Measurements from ENCODE around the gene DERA.
"Not testable (repeated sequence)": the region's sequence is repeated elsewhere in the genome, so short reads cannot be mapped to it uniquely, and the experiment has no call there.

The DERA gene

DNA sequence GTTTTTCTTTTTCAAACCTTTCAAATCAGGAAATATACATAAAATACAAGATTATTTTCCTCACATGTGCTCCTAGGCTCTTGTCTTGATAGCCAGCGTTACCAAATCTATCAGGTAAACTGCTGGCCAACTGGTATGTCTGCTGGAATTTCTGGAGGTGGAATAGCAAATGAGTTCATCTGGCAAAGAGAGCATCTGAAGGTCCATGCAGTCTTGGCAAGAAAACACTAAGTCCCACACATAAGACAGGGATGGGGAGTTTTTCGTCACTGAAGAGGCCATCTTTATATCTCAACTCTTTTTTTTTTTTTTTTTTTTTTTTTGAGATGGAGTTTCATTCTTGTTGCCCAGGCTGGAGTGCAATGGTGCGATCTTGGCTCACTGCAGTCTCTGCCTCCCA, 60.1 kb downstream of the DERA start:
- DNase-seq = no peak

DNA sequence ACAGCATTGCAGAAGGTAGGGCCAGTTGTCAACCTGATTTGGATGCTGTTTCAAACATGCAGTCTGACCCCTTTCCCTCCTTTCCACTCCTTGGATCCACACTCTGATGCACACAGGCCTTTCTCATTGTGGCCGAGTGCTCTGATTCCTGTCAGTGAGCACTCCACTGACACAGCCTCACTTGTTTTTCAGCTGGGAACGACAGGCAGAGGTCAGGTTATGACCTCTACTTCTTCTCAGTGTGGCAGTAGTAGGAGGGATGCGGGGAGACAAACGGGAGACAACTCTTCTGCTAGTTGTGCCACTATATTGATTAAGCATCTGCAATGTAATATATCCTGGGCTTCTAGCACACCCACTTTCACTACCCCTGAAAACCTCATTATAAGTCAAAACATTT, 61.8 kb downstream of the DERA start:
- DNase-seq = no peak

DNA sequence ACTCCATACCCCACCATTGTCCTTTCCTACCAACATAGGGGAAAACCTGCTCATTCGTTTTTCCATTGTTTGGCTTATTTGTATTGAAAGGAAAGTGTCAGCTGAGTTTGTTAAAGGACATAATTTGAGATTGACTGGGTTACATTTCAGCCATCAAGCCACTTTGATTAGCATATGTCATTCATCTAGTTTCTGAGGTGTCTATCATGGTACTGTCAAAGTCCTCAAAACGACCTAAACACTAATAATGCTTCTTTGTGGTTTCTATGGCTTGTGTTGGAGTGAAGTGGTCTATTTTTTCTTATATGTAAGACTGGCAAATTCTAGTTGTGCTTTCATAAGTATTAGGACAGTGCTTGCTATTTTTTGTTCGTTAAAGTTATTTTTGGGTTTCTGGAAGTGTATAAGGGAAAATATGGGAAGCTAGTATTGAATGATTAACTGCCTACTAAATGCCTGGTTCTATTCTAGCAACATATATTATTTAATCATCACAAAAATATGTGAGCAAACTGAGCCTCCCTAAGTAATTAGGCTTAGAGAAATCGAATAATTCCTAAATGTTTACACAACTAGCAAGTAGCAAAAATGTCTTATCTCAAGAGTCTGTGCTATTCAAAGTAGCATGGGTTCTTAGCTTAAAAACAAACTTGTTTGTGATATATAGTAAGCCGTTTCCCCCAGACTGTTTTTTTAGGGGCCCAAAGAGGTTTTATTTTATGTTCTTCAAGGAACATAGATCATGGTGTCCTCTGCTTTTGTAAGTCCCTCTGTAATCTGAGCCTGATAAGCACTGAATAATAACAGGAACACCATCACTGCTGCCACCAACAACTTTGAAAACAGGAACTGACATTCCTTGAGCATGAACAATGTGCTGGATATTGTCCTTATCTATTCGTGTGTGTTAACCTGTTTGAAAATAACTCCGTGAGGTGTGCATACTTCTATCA, 67.1 kb downstream of the DERA start:
- no peak for DNase-seq

DNA sequence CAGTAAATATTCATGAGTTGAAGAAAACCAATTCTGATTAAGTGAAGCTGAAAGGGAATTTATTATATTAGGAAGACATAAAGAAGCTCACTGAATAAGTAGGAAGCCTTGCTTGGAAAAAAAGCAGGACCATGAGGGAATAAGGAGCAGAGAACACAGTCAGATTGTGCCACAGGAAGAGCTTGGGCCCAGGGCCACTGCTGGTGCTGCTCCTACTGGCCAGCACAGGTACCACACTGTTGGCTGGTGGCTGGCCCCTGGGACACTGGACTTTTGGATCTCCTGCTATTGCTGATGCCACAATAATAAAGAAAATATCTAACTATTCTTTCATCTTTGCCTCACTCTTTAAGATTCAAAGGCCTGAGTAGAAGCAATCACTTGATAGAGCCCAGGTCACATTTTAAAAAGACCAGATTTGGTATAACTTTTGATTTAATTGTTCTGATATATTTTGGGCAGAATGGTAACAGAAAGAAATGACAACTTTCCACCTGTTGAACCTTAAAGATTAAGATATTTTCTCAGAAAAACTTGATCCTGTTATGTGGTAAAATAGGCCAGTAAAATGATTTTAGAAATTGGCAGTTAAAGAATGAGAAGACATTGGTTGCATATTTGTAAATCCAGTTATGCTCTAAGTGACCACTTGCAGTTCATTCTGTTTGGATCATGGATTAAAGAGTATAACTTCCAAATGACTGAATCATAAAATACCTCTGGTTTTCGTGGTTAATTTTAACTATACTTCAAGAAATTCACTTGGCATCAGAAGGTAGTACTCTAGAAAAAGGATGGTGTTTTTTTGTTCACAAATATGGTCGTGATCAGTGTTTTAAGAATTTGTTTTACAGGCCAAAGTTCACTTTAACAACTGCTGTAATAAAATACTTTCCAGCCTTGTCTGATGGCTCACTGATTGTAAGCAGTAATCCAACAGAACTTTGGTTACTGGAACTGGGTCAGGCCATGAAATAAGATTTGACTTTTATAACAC, 68.3 kb downstream of the DERA start:
- no peak for DNase-seq

DNA sequence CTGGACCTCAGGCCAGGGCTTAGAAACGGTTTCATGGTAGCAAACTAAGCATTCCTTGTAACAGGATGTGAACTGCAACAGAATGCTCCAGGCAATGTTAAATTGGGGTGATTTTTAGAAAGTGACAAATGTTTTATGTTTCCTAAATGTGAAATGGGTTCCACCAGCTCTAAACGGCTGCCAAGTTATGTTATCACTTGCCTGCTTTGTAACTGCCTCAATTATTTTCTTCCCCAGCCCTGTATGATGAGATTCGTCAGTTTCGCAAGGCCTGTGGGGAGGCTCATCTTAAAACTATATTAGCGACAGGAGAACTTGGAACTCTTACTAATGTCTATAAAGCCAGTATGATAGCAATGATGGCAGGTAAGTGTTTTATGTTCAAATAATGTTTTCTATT, 70.9 kb downstream of the DERA start:
- no peak for DNase-seq

DNA sequence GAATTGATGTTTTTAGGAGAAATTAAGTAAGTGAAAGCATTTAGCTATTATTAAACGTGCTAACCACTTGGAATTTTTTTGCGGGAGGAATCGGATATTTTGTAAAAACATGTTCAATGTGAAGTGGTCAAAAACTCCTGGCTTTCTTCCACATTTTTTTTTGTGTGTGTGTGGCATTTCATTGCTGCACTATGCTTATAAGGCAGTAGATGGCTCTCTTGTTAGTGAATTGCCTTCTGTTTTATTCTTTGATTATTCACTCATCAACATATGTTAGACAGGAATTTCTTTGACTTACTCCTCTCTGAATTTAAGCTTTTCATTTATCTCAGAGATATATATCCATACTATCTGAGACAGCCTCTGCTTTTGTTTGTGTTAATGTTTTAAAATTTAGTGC, 71.3 kb downstream of the DERA start:
- DNase-seq = no peak

DNA sequence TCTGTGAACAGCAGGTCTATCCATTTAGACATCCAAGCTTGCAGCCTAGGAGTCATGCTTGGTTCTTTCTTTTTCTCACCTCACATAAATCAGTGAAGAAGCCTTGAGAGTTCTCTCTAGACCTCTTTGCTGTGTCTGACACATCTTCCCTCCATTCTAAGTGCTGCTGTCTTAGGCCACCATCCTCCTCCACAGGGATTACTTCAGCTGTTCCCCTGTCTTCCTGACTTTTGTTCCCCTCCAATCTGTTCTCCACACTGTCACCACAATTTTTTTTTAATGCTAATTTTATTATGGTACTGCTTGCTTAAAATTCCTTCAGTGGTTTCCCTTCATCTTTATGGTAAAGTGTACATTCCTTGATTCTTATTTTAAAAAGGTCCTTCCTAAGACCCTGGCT, 71.8 kb downstream of the DERA start:
- no peak for DNase-seq

DNA sequence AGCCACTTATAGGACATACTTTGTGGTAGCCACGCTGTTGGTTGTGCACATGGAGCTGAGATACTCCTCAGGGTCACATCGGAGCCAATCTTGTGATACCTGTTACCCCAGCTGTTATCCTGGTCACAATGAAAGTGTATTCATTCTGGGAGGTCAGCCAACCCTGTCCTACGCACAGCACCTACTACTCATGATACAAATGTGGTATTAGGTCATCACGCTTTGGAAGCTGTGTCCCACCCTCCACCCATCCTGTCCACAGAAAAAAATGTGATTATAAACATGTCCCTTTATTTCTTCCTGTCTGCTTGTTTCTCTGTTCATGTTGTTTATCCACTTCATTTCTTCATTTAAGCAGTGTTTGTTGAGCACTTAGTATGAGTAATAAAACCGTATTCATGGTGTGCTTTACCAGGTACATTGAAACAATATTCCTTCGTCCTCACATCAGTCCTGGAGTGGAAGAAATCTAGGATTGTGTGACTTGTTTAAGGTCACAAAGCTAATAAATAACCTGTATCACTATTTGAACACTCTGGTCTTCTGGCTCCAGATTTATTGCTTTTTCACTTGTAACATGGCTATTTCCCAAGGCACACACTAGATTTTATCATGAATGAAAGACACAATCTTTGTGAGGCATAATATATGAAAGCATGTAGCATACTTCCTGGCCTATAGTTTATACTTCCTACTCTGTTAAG, 73.1 kb downstream of the DERA start:
- DNase-seq = no peak

DNA sequence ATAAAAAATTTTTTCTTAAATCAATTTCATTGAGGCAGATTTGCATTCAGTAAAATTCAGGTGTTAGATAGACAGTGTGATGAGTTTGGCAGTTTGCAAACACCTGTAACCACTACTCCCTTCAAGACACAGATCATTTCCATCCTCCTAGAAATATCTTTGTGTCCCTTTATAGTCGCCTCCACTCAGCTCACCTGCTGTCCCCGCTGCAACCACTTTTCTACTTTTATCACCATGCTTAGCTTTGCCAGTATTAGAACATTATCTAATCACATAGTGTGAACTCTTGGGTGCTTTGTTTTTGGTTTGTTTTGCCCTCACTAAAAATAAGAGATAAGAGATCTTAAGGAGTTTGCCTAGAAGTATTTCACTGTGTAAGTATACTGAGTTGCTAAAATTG, 73.8 kb downstream of the DERA start:
- no peak for DNase-seq

DNA sequence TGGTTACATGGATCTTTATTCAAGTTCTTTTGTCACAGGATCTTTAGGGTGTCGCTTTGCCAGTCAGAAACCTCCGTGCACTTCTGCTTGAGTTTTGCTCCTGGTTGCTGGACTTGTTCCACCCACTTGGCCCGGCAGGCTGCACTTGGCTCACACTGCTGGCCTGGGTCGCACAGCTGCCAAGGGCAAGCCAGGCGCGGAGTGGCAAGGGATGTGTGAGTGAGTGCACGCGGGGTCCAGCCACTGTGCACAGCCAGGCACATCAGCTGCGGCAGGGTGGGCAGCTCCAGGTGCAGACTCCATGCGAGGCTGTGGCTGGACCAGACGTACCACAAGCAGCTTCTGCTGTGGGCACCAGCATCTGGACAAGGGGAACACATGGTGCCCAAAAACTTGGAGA, 76.6 kb downstream of the DERA start:
- DNase-seq = no peak

DNA sequence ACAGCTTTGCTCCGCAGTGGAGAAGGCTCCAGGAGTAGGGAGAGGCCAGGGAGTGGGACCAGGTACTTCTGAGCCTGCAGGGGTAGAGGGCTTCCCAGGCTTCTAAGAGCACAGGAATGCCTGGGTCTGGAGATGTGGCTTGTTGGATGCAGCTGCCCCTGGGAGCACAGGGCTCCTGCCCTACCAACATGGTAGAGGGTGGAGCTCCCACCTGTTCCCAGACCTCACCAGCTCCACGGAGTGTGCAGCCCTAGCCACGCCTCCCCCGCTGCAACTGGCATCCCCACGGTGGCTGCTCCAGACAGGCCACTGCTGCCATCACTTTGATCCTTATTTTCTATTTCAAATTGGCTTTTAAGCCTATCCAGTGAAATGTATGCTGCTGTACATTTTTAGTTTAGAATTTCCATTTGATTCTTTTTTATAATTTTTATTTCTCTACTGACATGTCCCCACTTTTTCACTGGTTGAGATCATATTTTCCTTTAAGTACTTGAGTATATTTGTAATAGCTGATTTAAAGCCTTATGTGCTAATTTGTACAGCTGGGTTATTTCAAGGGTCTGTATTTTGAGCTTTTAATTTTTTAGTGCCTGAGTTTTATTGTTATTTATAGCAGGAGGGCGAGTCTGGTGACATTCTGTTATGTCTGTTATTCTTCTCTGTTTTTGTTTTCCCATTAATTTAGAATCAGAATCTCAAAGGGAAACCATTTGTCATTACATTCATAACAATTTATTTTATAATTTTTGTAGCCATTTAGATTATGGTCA, 78.0 kb downstream of the DERA start:
- DNase-seq = no peak

DNA sequence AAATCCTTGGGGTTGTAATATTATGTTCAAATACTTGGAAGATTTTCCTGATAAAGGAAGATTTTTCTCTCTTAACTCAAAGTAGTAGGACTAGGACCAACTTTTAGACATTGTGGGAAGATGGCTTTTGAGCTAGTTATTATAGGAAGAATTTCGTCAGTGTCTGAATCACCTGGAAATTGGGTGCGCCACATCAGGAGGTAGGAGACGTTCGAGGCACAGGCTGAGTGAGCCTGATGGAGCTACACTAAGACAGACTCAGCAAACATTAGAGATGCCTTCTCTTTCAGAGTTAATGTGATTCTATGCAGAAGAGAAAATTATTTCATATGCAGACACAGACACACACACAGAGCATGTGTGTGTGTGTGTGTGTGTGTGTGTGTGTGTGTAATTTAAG, 84.7 kb downstream of the DERA start:
- no peak for DNase-seq

DNA sequence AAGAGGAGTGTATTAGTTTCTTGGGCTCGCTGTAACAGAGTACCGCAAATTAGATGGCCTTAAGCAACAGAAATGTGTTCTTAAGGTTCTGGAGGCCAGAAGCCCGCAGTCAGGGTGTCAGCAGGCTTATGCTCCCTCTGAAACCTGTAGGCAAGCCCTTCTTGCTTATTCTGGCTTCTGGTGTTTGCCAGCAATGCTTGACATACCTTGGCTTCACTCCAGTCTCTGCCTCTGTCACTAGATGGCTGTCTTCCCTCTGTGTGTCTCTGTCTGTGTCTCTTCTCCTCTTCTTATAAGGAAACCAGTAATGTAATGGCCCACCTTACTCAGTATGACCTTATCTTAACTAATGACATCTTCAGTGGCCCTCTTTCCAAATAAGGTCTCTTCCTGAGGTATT, 85.1 kb downstream of the DERA start:
- DNase-seq = no peak

DNA sequence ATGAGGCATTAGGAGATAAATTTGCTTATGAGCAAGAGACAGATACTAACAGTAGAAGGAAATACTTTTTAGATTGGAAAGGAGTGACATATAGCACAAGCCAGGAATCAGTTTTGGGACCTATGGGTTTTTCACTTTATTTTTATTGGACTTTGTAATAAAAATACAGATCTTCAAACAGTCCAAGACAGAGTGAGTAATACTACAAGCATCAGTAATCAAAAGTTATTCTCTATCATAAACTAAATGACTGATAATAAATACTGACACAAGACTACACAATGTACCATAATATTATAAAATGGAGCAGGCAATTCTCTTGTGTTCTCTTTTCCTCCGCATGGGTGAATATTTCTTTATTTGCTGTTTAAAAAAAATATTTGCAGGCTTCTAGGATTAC, 85.8 kb downstream of the DERA start:
- DNase-seq = no peak

DNA sequence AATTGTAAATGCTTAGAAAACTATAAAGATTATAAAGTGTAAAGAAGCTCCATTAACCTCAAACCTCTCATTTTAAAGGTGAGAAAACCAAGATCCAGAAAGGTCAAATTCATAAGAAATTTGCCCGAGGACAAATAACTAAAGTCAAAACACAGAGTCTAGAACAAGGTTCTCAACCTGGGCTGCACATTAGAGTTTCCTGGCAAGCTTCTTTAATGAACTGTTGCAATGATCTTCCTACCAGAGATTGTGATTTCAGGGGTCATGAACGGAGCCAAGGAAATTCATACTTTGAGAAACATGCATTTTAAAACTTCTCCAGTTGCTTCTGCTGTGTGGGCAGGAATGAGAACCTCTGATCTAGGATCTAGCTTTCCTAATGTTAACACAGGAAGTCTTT, 86.8 kb downstream of the DERA start:
- no peak for DNase-seq

DNA sequence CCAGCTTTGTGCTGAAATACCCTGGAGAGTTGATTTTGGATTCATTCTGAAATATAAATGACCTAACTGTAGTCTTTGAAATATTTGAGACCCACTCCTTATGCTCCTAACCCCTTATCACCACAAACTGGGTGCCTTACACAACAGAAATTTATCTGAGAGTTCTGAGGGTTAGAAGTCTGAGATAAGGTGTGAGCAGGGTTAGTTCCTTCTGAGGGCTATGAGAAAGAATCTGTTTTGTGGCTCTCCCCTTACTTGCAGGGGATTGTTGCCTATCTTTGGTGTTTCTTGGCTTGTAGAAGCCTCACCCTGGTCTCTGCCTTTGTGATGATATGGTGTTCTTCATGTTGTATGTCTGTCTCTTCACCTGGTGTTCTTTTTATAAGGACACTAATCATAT, 91.7 kb downstream of the DERA start:
- no peak for DNase-seq

DNA sequence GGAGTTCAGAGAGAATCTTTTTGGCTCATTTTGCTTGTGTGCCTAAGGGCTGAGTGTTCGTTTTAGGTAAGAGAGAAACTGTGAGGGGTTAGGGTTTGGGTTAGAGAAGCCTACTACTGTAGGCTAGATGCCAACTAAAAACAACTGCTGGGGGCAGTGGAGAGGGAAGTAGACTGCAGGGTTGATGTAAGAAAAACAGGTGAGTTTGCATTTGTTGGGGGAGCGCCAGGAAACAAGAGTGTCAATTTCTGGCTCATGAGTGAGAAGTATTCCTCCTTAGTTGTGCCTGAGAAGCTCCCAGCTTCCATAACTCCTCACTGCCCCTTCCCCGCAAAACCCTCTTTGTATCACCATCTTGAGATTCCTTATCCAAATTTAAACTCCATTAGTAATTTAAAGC, 92.3 kb downstream of the DERA start:
- DNase-seq = no peak

DNA sequence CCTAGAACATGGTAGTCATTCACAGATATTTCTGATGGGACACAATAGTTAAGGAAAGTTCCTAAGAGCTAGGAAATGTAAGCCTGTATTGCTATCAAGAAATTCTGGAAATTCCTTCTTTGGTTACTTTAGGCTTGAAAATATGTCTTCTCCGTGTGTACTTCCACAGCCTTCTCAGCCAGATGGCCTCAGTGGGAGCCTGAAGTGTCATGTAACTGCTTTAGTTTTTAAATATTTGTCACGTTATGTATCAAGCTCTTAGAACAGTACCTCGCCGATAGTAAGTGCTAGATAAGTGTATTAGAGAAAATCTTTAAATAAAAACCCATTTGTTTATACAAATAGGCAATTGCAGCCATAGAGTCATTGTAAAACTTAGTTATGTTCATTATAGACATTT, 95.6 kb downstream of the DERA start:
- no peak for DNase-seq

DNA sequence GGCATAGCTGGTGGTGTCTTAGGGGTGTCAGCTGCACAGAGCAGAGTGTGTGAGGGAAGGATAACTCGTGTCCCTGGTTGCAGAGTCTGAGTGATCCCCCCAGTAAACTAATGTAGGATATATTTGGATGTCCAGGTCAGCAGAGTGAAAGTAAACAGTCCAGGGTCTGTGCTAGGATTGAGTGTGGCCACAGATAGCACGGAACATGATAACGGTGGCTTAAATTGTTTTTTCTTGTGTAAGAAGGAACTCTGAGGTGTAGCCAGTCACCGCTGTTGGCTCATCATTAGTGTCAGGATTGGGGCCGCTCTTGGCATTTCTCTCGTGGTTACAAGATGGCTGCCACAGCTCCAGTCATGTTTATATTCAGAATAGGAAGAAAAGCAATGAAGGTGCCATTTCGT, 97.3 kb downstream of the DERA start:
- no peak for DNase-seq

DNA sequence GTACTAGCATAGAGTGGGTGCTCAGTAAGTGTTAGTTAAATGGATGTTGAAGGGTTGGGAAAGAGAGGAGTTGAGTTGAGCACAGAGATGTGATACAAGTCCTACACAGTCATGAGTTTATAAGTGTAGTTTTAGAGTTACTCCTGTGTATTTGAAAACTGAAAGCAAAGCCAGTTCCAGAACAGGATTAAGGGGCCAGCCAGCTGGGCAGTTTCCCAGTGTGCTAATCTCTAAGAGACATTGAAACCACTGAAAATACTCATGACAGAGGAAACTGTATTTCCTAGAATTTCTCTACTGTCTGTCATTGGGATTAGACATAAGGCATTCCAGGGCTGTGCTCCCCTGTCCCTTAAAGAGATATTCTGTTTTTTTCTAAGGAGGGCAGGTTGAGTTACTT, 101.0 kb downstream of the DERA start:
- DNase-seq = no peak

DNA sequence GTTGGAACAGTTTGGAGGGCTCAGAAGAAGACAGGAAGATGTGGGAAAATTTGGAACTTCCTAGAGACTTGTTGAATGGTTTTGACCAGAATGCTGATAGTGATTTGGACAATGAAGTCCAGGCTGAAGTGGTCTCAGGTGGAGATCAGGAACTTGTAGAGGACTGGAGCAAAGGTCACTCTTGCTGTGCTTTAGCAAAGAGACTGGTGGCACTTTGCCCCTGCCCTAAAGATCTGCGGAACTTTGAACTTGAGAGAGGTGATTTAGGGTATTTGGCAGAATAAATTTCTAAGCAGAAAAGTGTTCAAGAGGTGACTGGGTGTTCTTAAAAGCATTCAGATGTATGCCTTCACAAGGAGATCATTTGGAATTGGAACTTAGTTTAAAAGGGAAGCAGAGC, 102.6 kb downstream of the DERA start:
- not testable (repeated sequence) for DNase-seq

DNA sequence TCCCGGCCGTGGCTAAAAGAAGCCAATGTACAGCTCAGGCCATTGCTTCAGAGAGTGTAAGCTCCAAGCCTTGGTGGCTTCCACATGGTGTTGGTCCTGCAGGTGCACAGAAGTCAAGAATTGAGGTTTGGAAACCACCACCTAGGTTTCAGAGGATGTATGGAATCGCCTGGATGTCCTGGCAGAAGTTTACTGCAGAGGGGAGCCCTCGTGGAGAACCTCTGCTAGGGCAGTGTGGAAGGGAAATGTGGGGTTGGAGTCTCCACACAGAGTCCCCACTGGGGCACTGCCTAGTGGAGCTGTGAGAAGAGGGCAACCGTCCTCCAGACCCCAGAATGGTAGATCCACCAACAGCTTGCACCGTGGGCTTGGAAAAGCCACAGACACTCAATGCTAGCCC, 103.3 kb downstream of the DERA start:
- DNase-seq = not testable (repeated sequence)
